GM19238 (cell line): ENCODE results near the gene CCDC88B.

Experiments used
- DNase-seq: peaks from one replicate; pipeline ENCODE4 v3.0.0; 2011; ENCODE audit warnings: low spot score; ENCODE audit not compliant: insufficient read length

Gene CCDC88B

GRCh38 chr11:64339754-64340408 is at the start of gene CCDC88B:
CCDC88B (plus strand) TSS chr11:64340204; CDS start chr11:64340267, 63 bp downstream.
- DNase-seq = peak; percentile 97

GRCh38 chr11:64290352-64291261 is 49.4 kb upstream of the CCDC88B start:
- no peak for DNase-seq

- no peak for DNase-seq
Measured at GRCh38 chr11:64291262-64291751, 48.7 kb upstream of the CCDC88B start, which contains the start of gene KCNK4. KCNK4 (plus strand) TSS chr11:64291302; CDS start chr11:64293019, 1,717 bp downstream.

GRCh38 chr11:64291752-64292459 is 48.1 kb upstream of the CCDC88B start:
- DNase-seq = no peak

GRCh38 chr11:64292460-64293254 is 47.3 kb upstream of the CCDC88B start:
- no peak for DNase-seq

GRCh38 chr11:64294774-64295173 is 45.2 kb upstream of the CCDC88B start:
- DNase-seq = no peak

GRCh38 chr11:64295760-64296159 is 44.2 kb upstream of the CCDC88B start:
- DNase-seq = no peak

GRCh38 chr11:64296236-64296635 is 43.8 kb upstream of the CCDC88B start:
- DNase-seq = no peak

GRCh38 chr11:64296830-64297698 is 42.9 kb upstream of the CCDC88B start:
- no peak for DNase-seq

GRCh38 chr11:64297699-64298358 is 42.2 kb upstream of the CCDC88B start:
- DNase-seq = no peak

- DNase-seq = no peak
Measured at GRCh38 chr11:64298966-64299846, 40.8 kb upstream of the CCDC88B start.

- DNase-seq = no peak
Measured at GRCh38 chr11:64299847-64300648, 40.0 kb upstream of the CCDC88B start, which contains the start of gene CATSPERZ. CATSPERZ (plus strand) TSS chr11:64300358; CDS start chr11:64300411, 53 bp downstream.

GRCh38 chr11:64303109-64304031 is 36.6 kb upstream of the CCDC88B start:
- DNase-seq = no peak

GRCh38 chr11:64304032-64304315 is 36.0 kb upstream of the CCDC88B start:
- DNase-seq = no peak

GRCh38 chr11:64304316-64305072 is 35.5 kb upstream of the CCDC88B start:
- DNase-seq = peak; percentile 93
